GOT3 (cell line): ENCODE results near the gene SPATA2.
"Not testable (repeated sequence)": the region's sequence is repeated elsewhere in the genome, so short reads cannot be mapped to it uniquely, and the experiment has no call there.

ENCODE experiments used
- DNase-seq: peaks from one replicate; lab custom pipeline; 2025; ENCODE audit warnings: mixed read lengths; lab: John Stamatoyannopoulos, UW

SPATA2 gene

DNA sequence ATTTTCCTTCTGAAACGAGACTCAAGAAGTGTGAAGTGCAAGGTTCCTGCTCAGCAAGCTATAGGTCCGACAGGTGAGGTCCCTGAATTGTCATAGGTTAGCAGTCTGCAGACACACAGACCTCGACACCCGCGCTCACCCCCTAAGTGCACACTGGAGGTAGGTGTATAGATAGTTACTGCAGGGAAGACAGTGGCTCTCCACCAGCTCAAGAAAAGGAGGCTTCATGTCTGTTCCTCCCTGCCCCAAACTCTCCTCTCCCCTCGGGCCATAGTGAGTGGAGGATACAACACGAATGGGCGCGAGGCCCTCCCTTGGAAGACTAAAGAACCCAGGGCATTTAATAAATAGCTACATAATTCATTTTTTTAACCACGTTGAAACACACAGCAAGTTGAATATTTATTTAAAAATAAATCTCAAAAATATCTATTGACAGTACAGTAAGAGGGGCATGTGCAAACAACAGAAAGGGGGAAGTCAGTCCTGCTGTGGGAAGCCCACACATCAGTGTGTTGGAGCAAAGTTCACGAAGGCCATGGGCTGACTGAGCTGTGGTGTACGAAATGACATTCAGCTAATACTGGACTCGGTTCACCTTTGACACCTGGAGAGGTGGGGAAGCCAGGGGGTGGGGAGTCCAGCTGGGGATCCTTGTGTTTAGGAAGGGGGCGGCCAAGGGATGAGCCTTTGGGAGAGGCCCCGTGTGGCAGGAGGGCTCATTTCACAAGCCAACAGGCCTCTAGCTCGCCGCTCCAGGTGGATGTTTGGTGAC is 10.7 kb downstream of the SPATA2 start:
- no peak for DNase-seq

DNA sequence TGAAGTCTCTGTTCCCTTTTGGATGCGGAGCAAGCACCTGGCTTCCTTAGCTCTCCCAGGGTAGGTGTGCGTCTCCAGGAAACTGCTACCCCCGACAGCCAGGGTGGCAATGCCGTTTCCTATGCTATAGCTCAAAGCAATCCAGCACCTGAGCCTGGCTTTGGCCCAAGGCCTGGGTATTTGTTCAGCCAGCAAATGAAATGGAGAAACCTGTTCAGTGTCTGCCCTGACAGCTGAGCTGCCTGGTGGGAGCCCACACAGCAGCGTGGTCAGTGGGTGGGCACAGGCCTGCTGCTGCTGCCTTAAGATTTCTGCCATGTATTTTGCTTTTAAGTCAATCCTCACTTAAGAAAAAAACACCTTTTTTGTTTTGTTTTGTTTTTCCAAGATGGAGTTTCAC is 13.7 kb downstream of the SPATA2 start:
- no peak for DNase-seq

DNA sequence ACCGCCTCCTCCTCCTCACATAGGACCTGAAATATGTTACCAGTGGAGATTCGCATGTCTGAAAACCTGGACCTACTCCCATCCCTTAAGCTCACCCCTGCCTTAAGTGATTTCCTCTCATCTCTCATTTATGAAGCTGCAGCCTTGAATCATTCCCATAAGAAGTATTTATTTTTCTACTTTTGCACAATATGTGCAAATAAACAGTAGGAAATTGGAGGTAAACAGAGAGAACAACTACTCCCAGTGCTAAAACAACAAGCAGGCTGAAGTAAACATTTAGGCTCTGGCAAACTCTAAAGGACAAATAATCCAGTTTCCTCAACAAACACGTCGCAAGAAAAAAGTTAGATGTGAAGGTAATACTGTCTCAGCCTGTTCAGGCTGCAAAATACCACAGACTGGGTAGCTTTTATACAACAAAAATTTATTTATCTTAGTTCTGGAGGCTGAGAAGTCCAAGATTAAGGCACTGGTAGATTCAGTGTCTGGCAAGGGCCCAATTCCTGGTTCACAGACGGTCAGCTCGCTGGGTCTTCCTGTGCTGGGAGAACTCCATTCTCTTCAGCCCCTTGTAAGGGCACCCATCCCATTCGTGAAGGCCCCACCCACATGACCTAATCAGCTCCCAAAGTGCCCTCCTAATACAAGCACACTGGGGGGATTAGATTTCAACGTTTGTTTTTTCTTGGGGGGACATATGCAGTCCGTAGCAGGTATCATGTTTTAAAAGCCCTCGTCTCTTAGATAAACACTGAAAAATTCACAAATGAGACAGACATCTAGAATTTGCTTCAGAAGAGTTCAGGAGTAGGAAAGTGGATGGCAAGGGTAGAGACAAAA is 15.6 kb downstream of the SPATA2 start:
- DNase-seq, result no peak

DNA sequence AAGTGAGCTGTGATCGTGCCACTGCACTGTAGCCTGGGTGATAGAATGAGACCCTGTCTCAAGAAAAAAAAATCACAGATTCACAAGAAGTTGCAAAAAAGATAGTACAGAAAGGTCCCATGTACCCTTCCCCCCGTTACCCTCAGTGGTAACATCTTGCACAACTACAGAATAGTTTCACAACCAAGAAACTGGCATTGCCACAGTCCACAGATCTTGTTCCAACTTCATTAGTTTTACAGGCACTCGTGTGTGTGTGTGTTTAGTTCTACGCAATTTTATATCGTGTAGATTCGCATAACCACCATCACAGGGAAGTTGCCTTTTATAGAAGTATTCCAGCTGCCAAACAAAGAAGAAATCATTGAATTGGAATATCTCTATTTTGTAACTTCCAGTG is 19.1 kb downstream of the SPATA2 start:
- no peak for DNase-seq

DNA sequence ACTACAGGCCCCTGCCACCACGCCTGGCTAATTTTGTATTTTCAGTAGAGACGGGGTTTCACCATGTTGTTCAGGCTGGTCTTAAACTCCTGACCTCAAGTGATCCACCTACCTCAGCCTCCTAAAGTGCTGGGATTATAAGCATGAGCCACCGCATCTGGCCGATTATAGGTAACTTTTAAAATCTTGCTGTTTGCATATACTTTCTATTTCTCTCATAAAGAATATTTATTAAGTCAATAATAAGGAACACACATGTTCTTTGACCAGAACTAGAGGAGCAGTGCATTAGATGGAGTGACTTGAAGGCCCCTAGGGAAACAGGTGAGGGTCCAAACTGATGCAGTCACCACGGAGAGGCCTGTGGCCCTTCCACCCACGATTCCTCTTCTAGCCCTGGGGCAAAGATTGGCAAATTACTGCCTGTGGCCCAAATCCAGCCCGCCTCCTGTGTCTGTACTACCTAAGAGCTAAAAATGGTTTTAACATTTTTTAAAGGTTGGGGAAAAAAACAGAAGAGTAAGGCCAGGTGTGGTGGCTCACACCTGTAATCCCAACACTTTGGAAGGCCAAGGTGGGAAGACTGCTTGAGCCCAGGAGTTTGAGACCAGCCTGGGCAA is 19.7 kb downstream of the SPATA2 start:
- not testable (repeated sequence) for DNase-seq

DNA sequence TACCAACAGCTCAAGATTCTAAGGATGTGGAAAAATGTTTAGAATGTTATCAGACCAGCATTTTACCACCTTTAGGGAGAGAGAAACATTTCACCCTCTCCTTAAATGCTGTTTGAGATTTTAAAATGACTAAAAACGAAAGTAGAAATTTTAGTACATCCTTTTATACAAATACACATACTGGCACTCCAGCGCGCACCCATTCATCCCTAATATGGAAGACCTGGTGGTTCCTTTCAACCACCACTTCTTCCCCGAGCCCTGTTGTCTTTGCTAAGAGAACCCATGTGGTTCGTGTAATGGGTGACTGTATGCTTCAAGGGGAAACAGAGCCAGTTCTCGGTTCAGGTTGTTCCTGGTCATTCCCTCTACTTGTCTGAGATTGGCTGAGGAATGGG is 21.3 kb downstream of the SPATA2 start:
- DNase-seq, result no peak

DNA sequence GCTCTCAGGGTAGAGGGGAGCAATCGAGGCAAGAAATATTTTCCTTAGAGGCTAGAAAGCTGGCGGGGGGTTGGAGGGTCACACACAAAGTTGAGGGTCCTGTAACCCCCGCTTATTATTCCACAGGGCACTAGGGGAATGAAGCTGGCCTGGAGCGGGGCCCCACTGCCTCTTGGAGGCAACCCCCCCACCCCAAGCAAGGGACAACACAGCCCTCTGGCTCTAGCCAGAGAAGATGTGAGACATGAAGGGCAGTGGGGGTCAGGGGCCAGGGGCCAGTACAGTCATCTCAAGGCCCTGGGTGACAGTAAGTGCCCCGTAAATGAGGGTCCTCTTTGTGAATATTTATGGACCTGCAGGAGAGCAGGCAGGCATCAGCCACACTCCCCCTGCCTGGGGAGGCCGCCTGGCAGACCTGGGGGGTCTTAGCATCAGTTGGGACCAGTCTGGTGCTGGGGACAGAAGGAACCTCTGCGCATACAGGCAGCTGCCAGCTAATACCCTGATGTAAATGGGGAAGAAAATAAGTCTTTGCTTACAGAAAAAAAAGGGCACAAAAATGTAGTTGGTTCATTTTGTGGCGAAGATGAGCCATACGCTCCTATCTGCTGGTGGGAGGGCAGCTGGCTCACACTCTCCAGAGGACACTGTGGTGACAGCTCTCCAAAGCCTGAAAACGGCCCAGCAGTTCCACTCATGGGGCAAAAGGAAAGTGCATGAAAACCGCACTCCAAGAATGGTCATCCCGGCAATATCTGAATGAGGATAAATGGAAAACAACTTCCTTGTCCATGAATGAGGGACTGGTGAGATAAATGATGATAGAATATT is 21.9 kb downstream of the SPATA2 start:
- no peak for DNase-seq

DNA sequence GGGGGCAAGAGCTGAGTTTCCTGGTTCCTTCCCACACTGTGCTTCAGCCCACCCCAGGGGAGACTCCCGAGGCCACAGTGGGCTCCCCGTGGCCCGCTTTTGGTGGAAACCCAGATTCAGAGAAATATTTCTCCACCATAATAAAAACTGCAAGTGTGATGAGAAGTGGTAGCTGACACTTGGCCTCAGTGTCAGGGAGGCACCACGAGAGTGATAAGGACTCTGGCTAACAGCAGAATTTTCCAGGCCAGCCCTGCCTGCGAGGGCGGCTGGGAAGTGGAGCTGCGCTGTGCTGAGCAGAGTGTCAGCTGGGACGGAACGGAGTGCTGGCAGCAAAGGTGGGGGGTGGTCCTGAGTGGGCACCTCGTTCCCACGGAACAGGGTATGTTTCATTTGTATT is 22.5 kb downstream of the SPATA2 start:
- DNase-seq, result no peak

DNA sequence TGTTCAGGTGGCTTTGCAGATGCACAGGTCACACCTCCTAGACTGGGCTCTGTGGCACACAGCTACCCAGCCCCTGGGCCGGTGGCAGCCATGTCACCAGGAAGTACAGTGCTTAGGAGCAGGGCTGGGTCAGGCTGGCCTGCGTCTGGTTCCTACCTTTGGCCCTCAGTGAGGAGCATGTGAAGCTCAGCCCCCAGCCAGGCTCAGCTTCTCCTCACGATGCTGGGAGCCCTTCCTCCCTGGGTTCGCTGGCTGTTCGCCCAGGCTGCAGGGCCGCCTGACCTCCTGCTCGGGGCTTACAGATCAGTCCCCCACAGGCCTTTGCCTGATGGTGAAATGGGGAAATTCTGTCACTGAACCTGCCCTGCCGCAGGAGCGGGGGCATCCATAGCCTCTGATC is 23.1 kb downstream of the SPATA2 start:
- DNase-seq, result no peak

DNA sequence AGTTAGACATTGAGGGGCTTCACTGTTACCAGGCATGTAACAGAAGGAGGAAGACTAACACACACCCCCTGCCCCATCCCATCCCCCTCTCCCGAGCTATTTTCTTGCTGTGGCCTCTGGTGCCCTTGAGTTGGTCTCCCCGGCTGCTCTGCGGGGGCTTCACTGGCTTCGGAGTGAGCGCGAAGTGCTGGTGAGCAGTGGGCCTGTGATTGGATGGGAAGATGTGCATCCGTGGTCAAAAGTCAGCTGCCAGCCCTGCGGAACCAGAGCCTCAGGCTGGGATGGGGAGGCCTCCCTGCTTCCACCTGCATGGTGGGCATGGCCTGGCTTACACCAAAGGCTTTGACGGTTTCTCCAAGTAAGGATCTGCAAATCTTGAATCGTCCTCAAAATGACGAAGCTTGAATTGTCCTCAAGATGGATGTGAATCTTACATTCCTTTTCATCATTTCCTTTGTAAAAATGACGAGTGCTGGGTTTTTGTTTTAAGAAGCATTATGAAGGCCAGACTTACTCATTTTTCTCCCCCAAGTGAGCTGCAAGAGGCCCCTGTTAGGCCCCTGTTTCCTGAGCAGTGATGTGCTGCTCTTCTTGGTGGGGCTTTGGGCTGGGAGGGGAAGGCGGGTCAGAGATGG is 23.7 kb downstream of the SPATA2 start:
- DNase-seq, result no peak

DNA sequence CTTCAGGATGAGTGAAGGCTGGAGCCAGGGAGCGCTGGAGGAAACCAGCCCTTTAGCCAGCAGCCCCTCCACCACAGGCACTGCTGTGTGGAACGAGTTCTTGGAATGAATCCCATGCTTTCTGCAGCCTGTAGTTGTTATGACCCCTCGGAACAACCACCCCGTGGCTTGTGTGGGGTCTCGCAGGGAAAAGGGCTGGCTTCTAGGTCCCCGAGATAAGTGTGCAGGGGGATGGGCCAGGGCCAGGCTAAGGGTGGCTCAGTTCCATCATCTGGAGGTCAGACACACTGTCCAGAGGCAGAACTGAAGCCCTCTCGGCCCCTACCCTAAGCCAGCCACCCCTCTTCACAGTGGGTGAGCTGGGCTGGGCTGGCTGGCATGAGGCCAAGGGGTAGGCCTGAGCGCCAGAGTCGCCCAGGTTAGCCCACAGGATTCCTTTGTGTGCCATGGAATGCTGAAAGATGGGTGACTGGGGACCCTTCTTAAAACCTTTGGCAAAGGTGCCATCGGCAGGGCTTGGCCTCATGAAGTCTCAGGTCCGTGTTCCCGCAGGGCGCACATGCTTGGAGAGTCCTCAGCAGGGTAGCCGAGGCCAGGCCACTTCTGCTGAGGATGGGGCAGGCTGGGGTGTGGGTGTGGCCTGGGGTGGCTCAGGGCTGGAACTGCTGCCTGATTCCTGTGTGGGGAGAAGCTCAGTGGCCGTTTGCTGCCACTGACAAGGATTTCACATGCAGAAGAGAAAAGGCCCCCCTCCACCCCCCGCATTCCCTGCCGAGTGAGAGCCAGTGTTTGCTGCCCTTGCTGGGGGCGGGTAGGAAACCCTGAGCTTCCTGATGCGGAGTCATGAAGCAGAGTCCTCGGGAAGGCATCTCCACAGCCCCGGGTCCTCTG is 24.6 kb downstream of the SPATA2 start:
- no peak for DNase-seq

DNA sequence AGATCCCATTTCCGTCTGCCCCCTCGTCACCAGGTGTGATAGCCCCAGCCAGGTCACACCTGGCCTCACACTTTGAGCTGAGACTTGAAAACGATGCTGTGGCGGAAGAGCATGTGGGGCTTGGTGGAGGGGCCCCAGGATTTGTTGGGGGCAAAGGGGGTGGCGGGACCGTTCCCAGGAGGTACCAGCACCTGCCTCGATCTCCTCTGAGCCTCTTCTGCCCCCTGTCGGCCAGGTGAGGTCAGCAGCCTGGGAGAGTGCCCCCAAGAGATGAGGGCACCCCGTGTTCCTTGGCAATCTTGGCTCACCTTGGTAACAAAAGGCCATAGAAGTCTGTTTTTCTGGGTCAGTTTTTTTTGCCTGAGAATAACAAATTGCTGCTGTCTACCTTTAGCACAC is 25.4 kb downstream of the SPATA2 start:
- DNase-seq, result no peak

DNA sequence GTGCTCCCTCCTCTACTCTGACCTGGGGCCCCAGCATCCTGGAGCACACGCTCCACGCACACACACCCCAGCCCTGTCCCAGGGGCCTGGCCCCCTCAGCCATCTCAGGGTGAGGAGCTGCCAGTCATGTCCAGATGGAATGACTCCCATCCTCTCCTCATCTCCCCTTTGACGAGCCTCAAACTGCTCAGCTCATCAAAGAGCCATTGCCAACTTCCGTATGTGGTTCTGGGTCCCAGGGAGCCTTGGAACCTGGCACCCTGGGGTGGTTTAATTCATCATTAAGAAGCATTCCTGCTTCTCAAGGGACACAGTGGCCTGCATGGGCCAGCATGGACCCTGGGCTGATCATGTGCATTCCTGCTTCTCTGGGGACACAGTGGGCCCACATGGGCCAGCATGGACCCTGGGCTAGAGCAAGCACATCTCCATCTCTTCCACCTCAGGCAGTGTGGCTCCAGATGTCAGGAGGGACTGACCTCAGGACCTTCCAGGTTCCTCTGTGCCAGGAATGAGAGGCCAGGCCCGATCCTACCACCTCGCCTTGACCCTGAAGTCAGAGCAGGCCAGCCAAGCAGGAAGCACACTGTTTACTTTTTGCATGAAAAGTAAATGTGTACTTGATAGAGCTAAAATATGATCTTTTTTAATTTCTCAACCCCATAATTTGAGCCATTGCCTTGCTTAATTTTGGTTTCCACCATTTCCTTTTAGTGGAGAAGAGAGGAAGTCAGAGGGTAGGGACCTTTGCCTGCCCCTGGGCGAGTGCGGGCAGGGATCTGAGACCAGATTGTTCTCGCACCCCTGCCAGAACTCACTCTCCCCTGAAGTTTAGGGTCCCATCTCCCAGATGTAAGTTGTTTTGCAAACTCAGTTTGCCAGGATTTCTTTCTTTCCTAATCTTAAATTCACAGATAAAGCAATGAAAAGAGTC is 26.1 kb downstream of the SPATA2 start:
- DNase-seq, result no peak

DNA sequence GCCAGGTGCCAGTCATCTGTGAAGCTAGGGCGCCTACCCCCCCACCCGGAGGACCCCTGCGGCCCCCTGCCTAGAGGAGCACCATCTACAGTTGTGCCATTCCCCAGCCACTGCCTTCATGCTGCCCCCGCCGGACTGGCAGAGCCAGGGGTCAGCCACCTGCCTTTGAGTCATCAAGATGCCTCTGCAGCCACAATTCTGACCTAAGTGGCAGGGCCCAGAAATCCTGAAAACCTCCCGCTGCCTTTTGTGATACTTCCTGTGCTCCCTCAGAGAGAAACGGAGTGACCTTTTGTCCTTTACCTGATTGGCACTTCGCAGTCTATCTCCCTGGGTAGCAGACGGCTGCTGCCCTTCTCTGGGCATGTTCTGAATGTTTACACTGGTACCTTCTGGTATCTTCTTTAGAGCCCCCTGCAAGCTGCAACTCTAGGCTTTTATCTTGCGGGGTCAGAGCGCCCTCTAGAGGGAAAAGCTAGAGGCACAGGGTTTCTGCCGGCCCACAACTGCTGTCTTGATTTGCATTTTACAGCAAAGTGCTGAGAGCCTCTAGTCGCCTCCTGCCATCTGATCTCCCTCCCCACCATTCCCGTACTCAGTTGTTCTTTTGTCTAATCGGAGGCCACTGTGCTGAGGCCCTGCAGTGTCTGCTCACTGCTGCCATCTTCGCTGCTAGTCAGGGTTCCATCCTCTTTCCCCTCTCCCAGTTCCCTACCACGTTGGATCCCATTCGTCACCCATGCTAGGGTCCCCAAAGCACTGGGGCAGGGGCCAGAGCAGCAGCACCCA is 26.9 kb downstream of the SPATA2 start:
- no peak for DNase-seq

DNA sequence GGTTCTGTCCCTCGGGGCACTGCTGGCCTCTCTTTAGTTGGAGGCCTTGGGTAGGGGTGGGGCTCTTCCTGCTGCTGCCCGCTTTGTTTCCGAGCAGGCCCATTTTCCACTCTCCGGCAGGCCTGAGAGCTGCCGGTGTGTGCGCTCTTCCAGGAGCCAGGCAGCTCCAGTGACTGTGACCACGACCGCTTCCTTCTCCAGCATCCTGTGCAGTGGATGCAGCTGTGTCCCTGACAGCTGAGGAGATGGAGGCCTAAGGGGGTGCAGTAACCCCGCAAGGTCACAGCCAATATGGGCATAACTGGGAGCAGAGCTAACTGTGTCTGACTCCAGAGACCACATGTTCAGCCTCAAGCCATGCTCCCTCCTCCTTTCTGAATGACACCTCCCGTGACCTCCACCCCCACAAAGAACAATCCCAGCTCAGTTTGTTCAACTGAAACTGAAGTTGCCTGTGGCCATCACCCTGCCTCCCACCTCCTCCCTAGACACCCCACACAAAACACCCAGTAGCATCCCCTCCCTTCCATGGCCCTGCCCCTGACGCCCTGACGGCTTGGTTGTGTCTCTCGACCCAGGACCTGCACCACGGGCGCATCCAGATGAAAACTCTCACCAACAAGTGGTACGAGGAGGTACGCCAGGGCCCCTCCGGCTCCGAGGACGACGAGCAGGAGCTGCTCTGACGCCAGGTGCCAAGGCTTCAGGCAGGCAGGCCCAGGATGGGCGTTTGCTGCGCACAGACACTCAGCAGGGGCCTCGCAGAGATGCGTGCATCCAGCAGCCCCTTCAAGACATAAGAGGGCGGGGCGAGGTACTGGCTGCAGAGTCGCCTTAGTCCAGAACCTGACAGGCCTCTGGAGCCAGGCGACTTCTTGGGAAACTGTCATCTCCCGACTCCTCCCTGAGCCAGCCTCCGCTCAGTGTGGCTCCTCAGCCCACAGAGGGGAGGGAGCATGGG is 27.8 kb downstream of the SPATA2 start:
- DNase-seq, result no peak

DNA sequence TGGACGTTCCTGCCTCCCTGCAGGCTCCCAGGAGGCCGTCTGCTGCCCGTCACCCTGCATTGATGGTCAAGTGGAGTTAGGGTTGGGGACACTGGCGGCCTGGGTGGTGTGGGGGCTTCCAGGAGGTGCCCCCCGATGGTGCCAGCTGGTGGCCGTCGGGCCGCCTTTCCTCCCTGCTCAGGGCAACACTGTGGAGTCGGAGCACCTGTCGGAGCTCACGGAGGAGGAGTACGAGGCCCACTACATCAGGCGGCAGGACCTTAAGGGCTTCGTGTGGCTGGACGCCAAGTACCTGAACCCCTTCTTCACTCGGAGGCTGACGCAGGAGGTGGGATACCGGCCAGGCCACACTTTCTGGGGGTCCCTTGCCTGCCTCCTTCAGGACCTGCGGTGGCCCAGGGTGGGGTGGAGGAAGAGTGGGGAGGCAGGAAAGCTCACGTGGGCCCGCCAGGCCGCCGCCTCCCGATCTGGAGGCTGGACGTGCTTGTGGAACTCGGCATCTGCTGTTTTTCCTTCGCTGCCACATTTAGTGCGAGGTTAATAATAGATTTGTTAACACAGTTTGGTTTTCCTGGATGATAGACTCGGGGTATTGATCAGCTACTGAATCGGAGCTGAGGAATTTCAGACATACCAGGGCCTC is 28.6 kb downstream of the SPATA2 start:
- no peak for DNase-seq
